ENCODE results near the gene HIPK1. TPM values are rescaled to one million over a fixed set of nuclear protein-coding genes. Genes with fewer than 3 reads are reported as not detected.

The HIPK1 gene
- total RNA-seq, 1 experiment from 2014 or later = 41.5 TPM

GRCh38 chr1:113904293-113904673 lies 24.8 kb upstream of the HIPK1 start:
- H3K4me1 ChIP-seq (ENCODE audit: control insufficient read depth, insufficient read depth, low read length) = peaks cover 4% of the 10 kb centered on the region
- peak overlapping the region; percentile 80 to 93 for H3K4me3 ChIP-seq (ENCODE audit: low read depth in 2 of 2, low read length in 2 of 2)
- no peaks in the 10 kb centered on the region for H3K9me3 ChIP-seq (ENCODE audit: control insufficient read depth, insufficient read depth, low read depth, low read length)
- H3K27me3 ChIP-seq (ENCODE audit: control insufficient read depth, insufficient read depth, low read length) = no peaks in the 10 kb centered on the region
- no TSS peak for BruUV-seq (replicated peaks)
- DNase-seq (ENCODE audit: low read depth, low spot score) (no peak), ATAC-seq (peak; percentile 40)
- ChIA-PET CTCF (no interaction called here), POLR2A (interaction anchor here (0.6 kb wide), 1 partner anchor 42 kb away, joined by 5 read pairs; no protein-coding TSS in a partner anchor)
- TF ChIP-seq SIN3A (IDR thresholded peaks at IDR 0.05; ENCODE audit: borderline replicate concordance, insufficient read depth, low read depth, low read length) = no peak
- TF ChIP-seq, protein P1, sequence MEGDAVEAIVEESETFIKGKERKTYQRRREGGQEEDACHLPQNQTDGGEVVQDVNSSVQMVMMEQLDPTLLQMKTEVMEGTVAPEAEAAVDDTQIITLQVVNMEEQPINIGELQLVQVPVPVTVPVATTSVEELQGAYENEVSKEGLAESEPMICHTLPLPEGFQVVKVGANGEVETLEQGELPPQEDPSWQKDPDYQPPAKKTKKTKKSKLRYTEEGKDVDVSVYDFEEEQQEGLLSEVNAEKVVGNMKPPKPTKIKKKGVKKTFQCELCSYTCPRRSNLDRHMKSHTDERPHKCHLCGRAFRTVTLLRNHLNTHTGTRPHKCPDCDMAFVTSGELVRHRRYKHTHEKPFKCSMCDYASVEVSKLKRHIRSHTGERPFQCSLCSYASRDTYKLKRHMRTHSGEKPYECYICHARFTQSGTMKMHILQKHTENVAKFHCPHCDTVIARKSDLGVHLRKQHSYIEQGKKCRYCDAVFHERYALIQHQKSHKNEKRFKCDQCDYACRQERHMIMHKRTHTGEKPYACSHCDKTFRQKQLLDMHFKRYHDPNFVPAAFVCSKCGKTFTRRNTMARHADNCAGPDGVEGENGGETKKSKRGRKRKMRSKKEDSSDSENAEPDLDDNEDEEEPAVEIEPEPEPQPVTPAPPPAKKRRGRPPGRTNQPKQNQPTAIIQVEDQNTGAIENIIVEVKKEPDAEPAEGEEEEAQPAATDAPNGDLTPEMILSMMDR (IDR thresholded peaks at IDR 0.05) = no peak
- TF ChIP-seq POLR2AphosphoS5 (IDR thresholded peaks at IDR 0.05; ENCODE audit: low read depth, low read length) = no peak
- TF ChIP-seq REST (IDR thresholded peaks at IDR 0.05; ENCODE audit: insufficient read depth in 1 of 2, low read depth in 2 of 2, low read length in 1 of 2) = no peak
- no peak for TF ChIP-seq TCF7L2 (IDR thresholded peaks at IDR 0.05; ENCODE audit: low read depth, low read length)
- H3K27ac ChIP-seq (ENCODE audit: low read length) = peak overlapping the region; percentile 94
- in situ Hi-C loops (cut with HindIII; ENCODE audit: low pct_unique_long_range_greater_than_20kb, low sequenced_read_pairs) = no loop called here
- peaks cover 2% of the 10 kb centered on the region; the same call in 1 of the 2 replicates for H3K36me3 ChIP-seq (ENCODE audit: control insufficient read depth, insufficient read depth, low read length)
- intact Hi-C loops (cut with micrococcal nuclease; ENCODE audit: unreplicated experiment) = loop anchor here (2.0 to 10.0 kb wide), 2 partner anchors 27 to 69 kb away; no protein-coding TSS in a partner anchor

- peak; percentile 96 for DNase-seq (ENCODE audit: low read depth, low spot score)
- in situ Hi-C loops (cut with HindIII; ENCODE audit: low pct_unique_long_range_greater_than_20kb, low sequenced_read_pairs) (no loop called here), intact Hi-C loops (cut with micrococcal nuclease; ENCODE audit: unreplicated experiment) (loop anchor here (2.0 to 10.0 kb wide), 2 partner anchors 26 to 70 kb away; no protein-coding TSS in a partner anchor)
- POLR2A ChIA-PET = interaction anchor here (0.6 kb wide), 2 partner anchors 42 to 146 kb away, joined by 5 to 9 read pairs; partner anchors contain the start of gene PHTF1
- peaks cover 4% of the 10 kb centered on the region for H3K4me1 ChIP-seq (ENCODE audit: control insufficient read depth, insufficient read depth, low read length)
- TF ChIP-seq, protein P1 (IDR thresholded peaks at IDR 0.05) = peak; percentile 75
- TF ChIP-seq POLR2AphosphoS5 (IDR thresholded peaks at IDR 0.05; ENCODE audit: low read depth, low read length) (peak; percentile 21; the same call in 1 of the 2 replicates), TCF7L2 (IDR thresholded peaks at IDR 0.05; ENCODE audit: low read depth, low read length) (peak; percentile 87), REST (IDR thresholded peaks at IDR 0.05; ENCODE audit: insufficient read depth in 1 of 2, low read depth in 2 of 2, low read length in 1 of 2) (no peak; a peak in 1 of 4 replicates), SIN3A (IDR thresholded peaks at IDR 0.05; ENCODE audit: borderline replicate concordance, insufficient read depth, low read depth, low read length) (peak; percentile 89; the same call in 1 of the 2 replicates)
- peaks cover 2% of the 10 kb centered on the region; the same call in 1 of the 2 replicates for H3K36me3 ChIP-seq (ENCODE audit: control insufficient read depth, insufficient read depth, low read length)
- CTCF ChIA-PET = no interaction called here
- H3K27ac ChIP-seq (ENCODE audit: low read length) = peak within 1 kb of the TSS; percentile 94
- H3K9me3 ChIP-seq (ENCODE audit: control insufficient read depth, insufficient read depth, low read depth, low read length) = no peaks in the 10 kb centered on the region
- BruUV-seq (replicated peaks) = no TSS peak
- no peaks in the 10 kb centered on the region for H3K27me3 ChIP-seq (ENCODE audit: control insufficient read depth, insufficient read depth, low read length)
- peak; percentile 97 for ATAC-seq
- H3K4me3 ChIP-seq (ENCODE audit: low read depth in 2 of 2, low read length in 2 of 2) = peak within 1 kb of the TSS; percentile 84 to 93
Measured at GRCh38 chr1:113904674-113905434, 24.3 kb upstream of the HIPK1 start, which contains the start of the genes AP4B1 and DCLRE1B. AP4B1 (minus strand) TSS chr1:113904799; CDS start chr1:113904717, 82 bp downstream. DCLRE1B (plus strand) TSS chr1:113905326; CDS start chr1:113905587, 261 bp downstream.

Measured in Panc1 (cell line).